ENCODE results near the gene ABI2.

- TF ChIP-seq CTCF (IDR thresholded peaks at IDR 0.05) = no peak
- TF ChIP-seq, protein P1, sequence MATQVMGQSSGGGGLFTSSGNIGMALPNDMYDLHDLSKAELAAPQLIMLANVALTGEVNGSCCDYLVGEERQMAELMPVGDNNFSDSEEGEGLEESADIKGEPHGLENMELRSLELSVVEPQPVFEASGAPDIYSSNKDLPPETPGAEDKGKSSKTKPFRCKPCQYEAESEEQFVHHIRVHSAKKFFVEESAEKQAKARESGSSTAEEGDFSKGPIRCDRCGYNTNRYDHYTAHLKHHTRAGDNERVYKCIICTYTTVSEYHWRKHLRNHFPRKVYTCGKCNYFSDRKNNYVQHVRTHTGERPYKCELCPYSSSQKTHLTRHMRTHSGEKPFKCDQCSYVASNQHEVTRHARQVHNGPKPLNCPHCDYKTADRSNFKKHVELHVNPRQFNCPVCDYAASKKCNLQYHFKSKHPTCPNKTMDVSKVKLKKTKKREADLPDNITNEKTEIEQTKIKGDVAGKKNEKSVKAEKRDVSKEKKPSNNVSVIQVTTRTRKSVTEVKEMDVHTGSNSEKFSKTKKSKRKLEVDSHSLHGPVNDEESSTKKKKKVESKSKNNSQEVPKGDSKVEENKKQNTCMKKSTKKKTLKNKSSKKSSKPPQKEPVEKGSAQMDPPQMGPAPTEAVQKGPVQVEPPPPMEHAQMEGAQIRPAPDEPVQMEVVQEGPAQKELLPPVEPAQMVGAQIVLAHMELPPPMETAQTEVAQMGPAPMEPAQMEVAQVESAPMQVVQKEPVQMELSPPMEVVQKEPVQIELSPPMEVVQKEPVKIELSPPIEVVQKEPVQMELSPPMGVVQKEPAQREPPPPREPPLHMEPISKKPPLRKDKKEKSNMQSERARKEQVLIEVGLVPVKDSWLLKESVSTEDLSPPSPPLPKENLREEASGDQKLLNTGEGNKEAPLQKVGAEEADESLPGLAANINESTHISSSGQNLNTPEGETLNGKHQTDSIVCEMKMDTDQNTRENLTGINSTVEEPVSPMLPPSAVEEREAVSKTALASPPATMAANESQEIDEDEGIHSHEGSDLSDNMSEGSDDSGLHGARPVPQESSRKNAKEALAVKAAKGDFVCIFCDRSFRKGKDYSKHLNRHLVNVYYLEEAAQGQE (IDR thresholded peaks at IDR 0.05; ENCODE audit: insufficient read depth in 1 of 2, low read depth in 2 of 2, low read length in 1 of 2) = no peak
Measured at GRCh38 chr2:203347375-203347774, 19.2 kb downstream of the ABI2 start.
